K562 (cell line): ENCODE measurements around the gene TOMM70. TPM values are rescaled to one million over a fixed set of nuclear protein-coding genes. Genes with fewer than 3 reads are reported as not detected.

ENCODE experiments used
- ATAC-seq: fragments of 200-7000 bp; cut with Tn5 transposase; 3 replicates; pipeline ENCODE4 v1.9.1; 2020; ENCODE audit warnings: moderate library complexity
- BruUV-seq: library from RNA; stranded (reverse); fragments of 400-500 nt; replicated peaks from 2 replicates; lab custom pipeline; 2021; lab: Mats Ljungman, UMichigan
- CTCF ChIA-PET: fragments of 300-600 bp; formaldehyde crosslinking; extraction: SDS; loops from one replicate; lab custom pipeline; 2021; ENCODE audit warnings: low intra/inter-chr PET ratio; lab: Yijun Ruan, JAX
- POLR2A ChIA-PET: fragments of 300-600, 350-650 bp; sonication (Branson Sonifier 250); formaldehyde crosslinking; extraction: SDS; loops from one replicate; lab custom pipeline; 2021; ENCODE audit warnings: antibody characterized with exemption, inconsistent platforms; lab: Yijun Ruan, JAX
- DNase-seq, 4 experiments: peaks; one replicate each; pipeline versions ENCODE4 v3.0.0 to v3.0.0-alpha.2; 2011 to 2018; ENCODE audit warnings: low spot score in 3 of 4, mixed read lengths in 3 of 4; ENCODE audit errors: extremely low read depth in 1 of 4
- FAIRE-seq: peaks from 2 replicates; lab custom pipeline; 2011; peaks lifted over from hg19 to GRCh38; lab: Jason Lieb, UNC
- H2AFZ ChIP-seq: 2 replicates; pipeline ENCODE4 v1.6.0; 2011; ENCODE audit warnings: low read depth, low read length, control low read depth, inconsistent platforms
- H3K27ac ChIP-seq: fragments of 200-600 bp; 3 replicates; pipeline ENCODE4 v1.8.0; 2011; ENCODE audit warnings: low read depth, mild to moderate bottlenecking, control low read depth, inconsistent platforms, low read length, moderate library complexity, mixed read lengths; ENCODE audit errors: extremely low read depth
- H3K27me3 ChIP-seq, 2 experiments: fragments of 300-600 bp in 1 of 2; 2 replicates in 1 of 2; 3 replicates in 1 of 2; pipeline versions ENCODE4 v1.6.0 to v1.8.0; 2011; ENCODE audit warnings: inconsistent platforms in 2 of 2, low read length in 2 of 2, mild to moderate bottlenecking in 1 of 2, mixed read lengths in 1 of 2, moderate library complexity in 1 of 2; ENCODE audit not compliant: control insufficient read depth in 2 of 2, insufficient read depth in 2 of 2
- H3K36me3 ChIP-seq: fragments of 300-600 bp; 3 replicates; pipeline ENCODE4 v1.8.0; 2011; ENCODE audit warnings: mild to moderate bottlenecking, low read length, inconsistent platforms; ENCODE audit not compliant: control insufficient read depth, insufficient read depth
- H3K4me1 ChIP-seq, 2 experiments: fragments of 200-600 bp in 1 of 2; replicated peaks in 1 of 2; 2 replicates in 1 of 2; 3 replicates in 1 of 2; pipeline versions ENCODE4 v1.5.1 to v1.8.0; 2011; ENCODE audit warnings: inconsistent platforms in 2 of 2, low read length in 2 of 2, mild to moderate bottlenecking in 1 of 2, mixed read lengths in 1 of 2, moderate library complexity in 1 of 2; ENCODE audit not compliant: control insufficient read depth in 2 of 2, insufficient read depth in 2 of 2
- H3K4me2 ChIP-seq: 2 replicates; pipeline ENCODE4 v1.6.1; 2011; ENCODE audit warnings: low read length, control low read depth, inconsistent platforms, mixed read lengths; ENCODE audit not compliant: insufficient read depth
- H3K4me3 ChIP-seq: fragments of 200-600 bp; sonication (generic), shearing (Covaris generic); 2 replicates; pipeline ENCODE4 v1.5.1; 2016; ENCODE audit warnings: control low read depth, inconsistent platforms
- H3K79me2 ChIP-seq: fragments of 200-600 bp; 3 replicates; pipeline ENCODE4 v1.8.0; 2011; ENCODE audit warnings: low read length, inconsistent platforms; ENCODE audit not compliant: control insufficient read depth, insufficient read depth
- H3K9ac ChIP-seq, 2 experiments: 2 replicates each; pipeline versions ENCODE4 v1.6.0 to v1.6.1; 2011; ENCODE audit warnings: low read depth in 2 of 2, low read length in 2 of 2, control low read depth in 1 of 2, inconsistent platforms in 1 of 2, mild to moderate bottlenecking in 1 of 2, mixed read lengths in 1 of 2; ENCODE audit not compliant: insufficient read depth in 1 of 2
- H3K9me1 ChIP-seq: one replicate; pipeline ENCODE4 v1.6.0; 2011; ENCODE audit warnings: inconsistent platforms, mild to moderate bottlenecking, low read length, moderate library complexity; ENCODE audit not compliant: control insufficient read depth, insufficient read depth
- H3K9me3 ChIP-seq: replicated peaks from 2 replicates; pipeline ENCODE4 v1.5.1; 2011; ENCODE audit warnings: low read depth, low read length, inconsistent platforms; ENCODE audit not compliant: control insufficient read depth, insufficient read depth
- H4K20me1 ChIP-seq: replicated peaks from 2 replicates; pipeline ENCODE4 v1.6.1; 2011; ENCODE audit warnings: low read length, inconsistent platforms, mixed read lengths; ENCODE audit not compliant: control insufficient read depth, insufficient read depth
- BCOR ChIP-seq: fragments of 450-650 bp; IDR thresholded peaks from 2 replicates; pipeline ENCODE4 v1.6.1; 2016
- CBX2 ChIP-seq: fragments of 200-600 bp; sonication (generic); IDR thresholded peaks from one replicate; pipeline ENCODE4 v1.6.1; 2012; ENCODE audit warnings: mild to moderate bottlenecking, low read length, inconsistent platforms; ENCODE audit not compliant: insufficient read depth, poor library complexity, severe bottlenecking
- ETV5 ChIP-seq: sonication (generic); formaldehyde crosslinking; IDR thresholded peaks from 2 replicates; pipeline ENCODE4 v1.4.0; 2020; ENCODE audit warnings: low read depth, mild to moderate bottlenecking, missing genetic modification reagents
- XRCC3 ChIP-seq: fragments of 450-650 bp; IDR thresholded peaks from 2 replicates; pipeline ENCODE4 v1.6.1; 2017; ENCODE audit warnings: mild to moderate bottlenecking, moderate library complexity
- WGBS: fragments of 100-300 bp; shearing (Covaris generic); methylation state at CpG from one replicate; pipeline ENCODE4 v1.1.6; 2016; ENCODE audit warnings: low coverage, mixed read lengths; ENCODE audit not compliant: insufficient coverage; ENCODE audit errors: missing lambda C conversion rate; 5-methylcytosine and 5-hydroxymethylcytosine counted together
- in situ Hi-C: fragments of 300-500 bp; cut with MboI; formaldehyde crosslinking; loops from 4 replicates; pipeline ENCODE4 v1.15.0; 2018; ENCODE audit warnings: inconsistent platforms, mixed read lengths
- intact Hi-C: fragments of 100-400 bp; cut with micrococcal nuclease; formaldehyde crosslinking; loops from 2 replicates; pipeline ENCODE4 v1.14.2; 2022
- polyA plus RNA-seq, 8 experiments: library from polyadenylated mRNA; depleted of rRNA in 4 of 8; stranded (reverse) in 5 of 8; unstranded in 3 of 8; fragments of >200 nt; fragmentation: Nextera tagmentation in 2 of 8; fragmentation: Illumina TruSeq in 1 of 8; extraction: Ambion mirVana in 2 of 8; extraction: Trizol in 1 of 8; gene quantifications; 2 replicates each; pipeline versions ENCODE4 v1.2.1 to v1.2.3, GENCODE V29; 2011 to 2014; ENCODE audit warnings: inconsistent platforms in 1 of 8, missing spikeins in 1 of 8
- total RNA-seq, 7 experiments: library from RNA; depleted of rRNA in 6 of 7; stranded (reverse); fragments of >200 nt in 6 of 7; fragmentation: Illumina TruSeq in 2 of 7; extraction: Trizol in 2 of 7; gene quantifications; 2 replicates each; pipeline versions ENCODE4 v1.2.1 to v1.2.3, GENCODE V29; 2011 to 2021; ENCODE audit warnings: low replicate concordance in 1 of 7
- TF ChIP-seq, protein P1 (sequence below): fragments of 200-800 bp; sonication (Bioruptor generic); IDR thresholded peaks from 2 replicates; pipeline ENCODE4 v1.6.1; 2016; ENCODE audit warnings: missing genetic modification characterization, missing compliant biosample characterization
- TF ChIP-seq, protein P2 (sequence below): fragments of 450-650 bp; formaldehyde crosslinking; IDR thresholded peaks from 2 replicates; pipeline ENCODE4 v1.4.0; 2020; ENCODE audit warnings: mild to moderate bottlenecking, moderate library complexity
- TF ChIP-seq, protein P3 (sequence below): fragments of 250-450 bp; sonication (Bioruptor Pico); IDR thresholded peaks from 2 replicates; pipeline ENCODE4 v1.8.0; 2022; ENCODE audit warnings: inconsistent platforms
- TF ChIP-seq, protein P4 (sequence below): fragments of 450-650 bp; formaldehyde crosslinking; IDR thresholded peaks from 2 replicates; pipeline ENCODE4 v1.4.0; 2022; ENCODE audit warnings: missing genetic modification characterization
- TF ChIP-seq, protein P5 (sequence below): fragments of 250-450 bp; sonication (Bioruptor Pico); IDR thresholded peaks from 2 replicates; pipeline ENCODE4 v1.8.0; 2022; ENCODE audit warnings: inconsistent platforms, mild to moderate bottlenecking, moderate library complexity, borderline replicate concordance

TOMM70 gene
- total and polyA plus RNA-seq, 9 of the 15 experiments (the other 6 are each of a cell fraction or from before 2014, with no cell fraction given) = 17.5 to 75.6 (median 54.9) TPM

DNA sequence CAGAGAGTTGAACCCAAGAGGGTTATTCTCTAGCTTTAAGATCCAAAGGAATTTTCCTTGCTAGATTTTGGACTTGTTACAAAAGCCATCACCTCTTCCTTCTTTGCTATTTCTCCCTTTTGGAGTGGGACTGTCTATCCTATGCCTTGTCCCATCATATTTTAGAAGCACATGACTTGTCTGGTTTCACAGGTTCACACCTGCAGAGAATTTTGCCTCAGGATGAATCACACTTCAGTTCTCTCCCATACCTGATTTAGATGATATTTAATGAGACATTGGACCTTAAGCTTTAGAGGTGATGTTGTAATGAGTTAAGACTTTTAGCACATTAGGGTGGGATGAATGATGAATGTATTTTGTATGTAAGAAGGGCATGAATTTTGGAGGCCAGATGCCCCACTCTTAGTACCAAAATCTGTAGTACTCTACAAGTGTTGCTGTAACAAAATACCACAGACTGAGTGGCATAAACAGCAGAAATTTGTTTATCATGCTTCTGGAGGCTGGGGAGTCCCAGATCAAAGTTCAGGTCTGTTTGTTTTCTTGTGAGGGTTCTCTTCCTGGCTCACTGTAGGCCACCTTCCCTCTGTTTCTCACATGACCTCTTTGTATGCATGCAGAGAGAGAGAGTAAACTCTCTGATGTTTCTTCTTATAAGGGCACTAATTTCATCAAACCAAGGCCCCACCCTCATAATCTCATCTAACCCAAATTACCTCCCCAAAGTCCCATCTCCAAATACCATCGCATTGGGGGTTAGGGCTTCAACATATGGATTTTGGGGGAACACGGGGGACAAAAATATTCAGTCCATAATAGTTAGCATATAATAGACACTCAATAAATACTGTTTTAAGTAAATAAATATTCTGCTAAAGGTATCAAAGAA lies 10.4 kb upstream of the TOMM70 start:
- DNase-seq (no peak), ATAC-seq (no peak), FAIRE-seq (no peak)
- intact Hi-C loops (no loop called here), in situ Hi-C loops (no loop called here)
- Histone ChIP-seq H3K27ac (no peak overlapping the region), H3K9ac (no peak overlapping the region), H3K4me3 (no peak overlapping the region), H3K9me3 (no peaks in the 10 kb centered on the region), H3K27me3 (no peaks in the 10 kb centered on the region), H3K4me1 (no peaks in the 10 kb centered on the region), H2AFZ (no peak overlapping the region), H3K9me1 (no peaks in the 10 kb centered on the region), H3K36me3 (no peaks in the 10 kb centered on the region), H3K4me2 (no peak overlapping the region), H4K20me1 (no peaks in the 10 kb centered on the region), H3K79me2 (peaks cover 24% of the 10 kb centered on the region; the same call in 2 of the 3 replicates)
- ChIA-PET POLR2A (interaction anchor here (0.6 to 2.5 kb wide), 3 partner anchors 9 to 266 kb away, joined by 3 to 11 read pairs (median 3); partner anchors contain the start of gene LNP1), CTCF (no interaction called here)
- no TSS peak for BruUV-seq
- WGBS = 85% methylated on average over 2 of the region's 2 CpGs
- TF ChIP-seq, protein P1, sequence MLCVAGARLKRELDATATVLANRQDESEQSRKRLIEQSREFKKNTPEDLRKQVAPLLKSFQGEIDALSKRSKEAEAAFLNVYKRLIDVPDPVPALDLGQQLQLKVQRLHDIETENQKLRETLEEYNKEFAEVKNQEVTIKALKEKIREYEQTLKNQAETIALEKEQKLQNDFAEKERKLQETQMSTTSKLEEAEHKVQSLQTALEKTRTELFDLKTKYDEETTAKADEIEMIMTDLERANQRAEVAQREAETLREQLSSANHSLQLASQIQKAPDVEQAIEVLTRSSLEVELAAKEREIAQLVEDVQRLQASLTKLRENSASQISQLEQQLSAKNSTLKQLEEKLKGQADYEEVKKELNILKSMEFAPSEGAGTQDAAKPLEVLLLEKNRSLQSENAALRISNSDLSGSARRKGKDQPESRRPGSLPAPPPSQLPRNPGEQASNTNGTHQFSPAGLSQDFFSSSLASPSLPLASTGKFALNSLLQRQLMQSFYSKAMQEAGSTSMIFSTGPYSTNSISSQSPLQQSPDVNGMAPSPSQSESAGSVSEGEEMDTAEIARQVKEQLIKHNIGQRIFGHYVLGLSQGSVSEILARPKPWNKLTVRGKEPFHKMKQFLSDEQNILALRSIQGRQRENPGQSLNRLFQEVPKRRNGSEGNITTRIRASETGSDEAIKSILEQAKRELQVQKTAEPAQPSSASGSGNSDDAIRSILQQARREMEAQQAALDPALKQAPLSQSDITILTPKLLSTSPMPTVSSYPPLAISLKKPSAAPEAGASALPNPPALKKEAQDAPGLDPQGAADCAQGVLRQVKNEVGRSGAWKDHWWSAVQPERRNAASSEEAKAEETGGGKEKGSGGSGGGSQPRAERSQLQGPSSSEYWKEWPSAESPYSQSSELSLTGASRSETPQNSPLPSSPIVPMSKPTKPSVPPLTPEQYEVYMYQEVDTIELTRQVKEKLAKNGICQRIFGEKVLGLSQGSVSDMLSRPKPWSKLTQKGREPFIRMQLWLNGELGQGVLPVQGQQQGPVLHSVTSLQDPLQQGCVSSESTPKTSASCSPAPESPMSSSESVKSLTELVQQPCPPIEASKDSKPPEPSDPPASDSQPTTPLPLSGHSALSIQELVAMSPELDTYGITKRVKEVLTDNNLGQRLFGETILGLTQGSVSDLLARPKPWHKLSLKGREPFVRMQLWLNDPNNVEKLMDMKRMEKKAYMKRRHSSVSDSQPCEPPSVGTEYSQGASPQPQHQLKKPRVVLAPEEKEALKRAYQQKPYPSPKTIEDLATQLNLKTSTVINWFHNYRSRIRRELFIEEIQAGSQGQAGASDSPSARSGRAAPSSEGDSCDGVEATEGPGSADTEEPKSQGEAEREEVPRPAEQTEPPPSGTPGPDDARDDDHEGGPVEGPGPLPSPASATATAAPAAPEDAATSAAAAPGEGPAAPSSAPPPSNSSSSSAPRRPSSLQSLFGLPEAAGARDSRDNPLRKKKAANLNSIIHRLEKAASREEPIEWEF (CRISPR knock-in tag) = no peak
- TF ChIP-seq, protein P2, sequence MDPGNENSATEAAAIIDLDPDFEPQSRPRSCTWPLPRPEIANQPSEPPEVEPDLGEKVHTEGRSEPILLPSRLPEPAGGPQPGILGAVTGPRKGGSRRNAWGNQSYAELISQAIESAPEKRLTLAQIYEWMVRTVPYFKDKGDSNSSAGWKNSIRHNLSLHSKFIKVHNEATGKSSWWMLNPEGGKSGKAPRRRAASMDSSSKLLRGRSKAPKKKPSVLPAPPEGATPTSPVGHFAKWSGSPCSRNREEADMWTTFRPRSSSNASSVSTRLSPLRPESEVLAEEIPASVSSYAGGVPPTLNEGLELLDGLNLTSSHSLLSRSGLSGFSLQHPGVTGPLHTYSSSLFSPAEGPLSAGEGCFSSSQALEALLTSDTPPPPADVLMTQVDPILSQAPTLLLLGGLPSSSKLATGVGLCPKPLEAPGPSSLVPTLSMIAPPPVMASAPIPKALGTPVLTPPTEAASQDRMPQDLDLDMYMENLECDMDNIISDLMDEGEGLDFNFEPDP (CRISPR knock-in tag) = no peak
- TF ChIP-seq BCOR (no peak), CBX2 (no peak), XRCC3 (no peak), ETV5 (CRISPR knock-in tag) (no peak)
- TF ChIP-seq, protein P3, sequence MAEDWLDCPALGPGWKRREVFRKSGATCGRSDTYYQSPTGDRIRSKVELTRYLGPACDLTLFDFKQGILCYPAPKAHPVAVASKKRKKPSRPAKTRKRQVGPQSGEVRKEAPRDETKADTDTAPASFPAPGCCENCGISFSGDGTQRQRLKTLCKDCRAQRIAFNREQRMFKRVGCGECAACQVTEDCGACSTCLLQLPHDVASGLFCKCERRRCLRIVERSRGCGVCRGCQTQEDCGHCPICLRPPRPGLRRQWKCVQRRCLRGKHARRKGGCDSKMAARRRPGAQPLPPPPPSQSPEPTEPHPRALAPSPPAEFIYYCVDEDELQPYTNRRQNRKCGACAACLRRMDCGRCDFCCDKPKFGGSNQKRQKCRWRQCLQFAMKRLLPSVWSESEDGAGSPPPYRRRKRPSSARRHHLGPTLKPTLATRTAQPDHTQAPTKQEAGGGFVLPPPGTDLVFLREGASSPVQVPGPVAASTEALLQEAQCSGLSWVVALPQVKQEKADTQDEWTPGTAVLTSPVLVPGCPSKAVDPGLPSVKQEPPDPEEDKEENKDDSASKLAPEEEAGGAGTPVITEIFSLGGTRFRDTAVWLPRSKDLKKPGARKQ (CRISPR knock-in tag) = no peak
- TF ChIP-seq, protein P4, sequence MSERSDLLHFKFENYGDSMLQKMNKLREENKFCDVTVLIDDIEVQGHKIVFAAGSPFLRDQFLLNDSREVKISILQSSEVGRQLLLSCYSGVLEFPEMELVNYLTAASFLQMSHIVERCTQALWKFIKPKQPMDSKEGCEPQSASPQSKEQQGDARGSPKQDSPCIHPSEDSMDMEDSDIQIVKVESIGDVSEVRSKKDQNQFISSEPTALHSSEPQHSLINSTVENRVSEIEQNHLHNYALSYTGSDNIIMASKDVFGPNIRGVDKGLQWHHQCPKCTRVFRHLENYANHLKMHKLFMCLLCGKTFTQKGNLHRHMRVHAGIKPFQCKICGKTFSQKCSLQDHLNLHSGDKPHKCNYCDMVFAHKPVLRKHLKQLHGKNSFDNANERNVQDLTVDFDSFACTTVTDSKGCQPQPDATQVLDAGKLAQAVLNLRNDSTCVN (CRISPR knock-in tag) = no peak
- TF ChIP-seq, protein P5, sequence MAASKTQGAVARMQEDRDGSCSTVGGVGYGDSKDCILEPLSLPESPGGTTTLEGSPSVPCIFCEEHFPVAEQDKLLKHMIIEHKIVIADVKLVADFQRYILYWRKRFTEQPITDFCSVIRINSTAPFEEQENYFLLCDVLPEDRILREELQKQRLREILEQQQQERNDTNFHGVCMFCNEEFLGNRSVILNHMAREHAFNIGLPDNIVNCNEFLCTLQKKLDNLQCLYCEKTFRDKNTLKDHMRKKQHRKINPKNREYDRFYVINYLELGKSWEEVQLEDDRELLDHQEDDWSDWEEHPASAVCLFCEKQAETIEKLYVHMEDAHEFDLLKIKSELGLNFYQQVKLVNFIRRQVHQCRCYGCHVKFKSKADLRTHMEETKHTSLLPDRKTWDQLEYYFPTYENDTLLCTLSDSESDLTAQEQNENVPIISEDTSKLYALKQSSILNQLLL (CRISPR knock-in tag) = no peak
